Cardiac atrium fibroblast (primary cell): ENCODE results near the gene WNT3. TPM values are rescaled to one million over a fixed set of nuclear protein-coding genes. Genes with fewer than 3 reads are reported as not detected.

ENCODE experiments used
- total RNA-seq: library from RNA; depleted of rRNA; stranded (reverse); fragments of >200 nt; gene quantifications from 2 replicates; pipeline ENCODE4 v1.2.3, GENCODE V29; 2015

WNT3 gene
- 0.16 and 0.72 TPM in 2 replicates for total RNA-seq

GRCh38 chr17:46818316-46818928 is at the start of gene WNT3:
TSS of gene WNT3 (minus strand) at chr17:46818692. CDS start at chr17:46818597, 95 bp downstream.

GRCh38 chr17:46851029-46851741 is 32.7 kb upstream of the WNT3 start, which contains the start of gene WNT9B:
TSS of gene WNT9B (plus strand) at chr17:46851583. CDS start at chr17:46851639, 56 bp downstream.

Other genes starting within 250 kb of the WNT3 start
- gene ARL17A, start 239.0 kb downstream of the WNT3 start, total RNA-seq, result 4.1 and 9.7 TPM in 2 replicates
- gene NSF, start 228.0 kb downstream of the WNT3 start, total RNA-seq, result 28.0 and 33.9 TPM in 2 replicates
- not detected in 2 replicates for gene WNT9B, start 32.9 kb upstream of the WNT3 start, total RNA-seq
- 30.3 and 47.3 TPM in 2 replicates for gene GOSR2, start 104.5 kb upstream of the WNT3 start, total RNA-seq
- not detected in 2 replicates for gene RPRML, start 160.6 kb upstream of the WNT3 start, total RNA-seq